Left lung (tissue), 10 donors: ENCODE measurements around the gene SLC7A9. TPM values are rescaled to one million over a fixed set of nuclear protein-coding genes. Genes with fewer than 3 reads are reported as not detected.

Experiments
- ATAC-seq: fragments of 200-7000 bp; cut with Tn5 transposase; one replicate; pipeline ENCODE4 v1.9.1; 2020; ENCODE audit warnings: moderate library complexity
- DNase-seq, 4 donors: peaks; one replicate each; pipeline ENCODE4 v3.0.0-alpha.2; 2013 to 2020
- H3K27ac ChIP-seq, 2 donors: fragments of 200-600 bp; sonication (generic) in 1 of 2; one replicate each; pipeline versions ENCODE4 v1.5.0 to v1.8.0; 2020 to 2021
- H3K27me3 ChIP-seq, 2 donors: fragments of 200-600 bp; sonication (generic) in 1 of 2; one replicate each; pipeline versions ENCODE4 v1.5.0 to v1.8.0; 2020 to 2021
- H3K36me3 ChIP-seq, 2 donors: fragments of 200-600 bp; sonication (generic) in 1 of 2; one replicate each; pipeline versions ENCODE4 v1.5.0 to v1.8.0; 2020 to 2021
- H3K4me1 ChIP-seq, 2 donors: fragments of 200-600 bp; one replicate each; pipeline ENCODE4 v1.8.0; 2021
- H3K4me3 ChIP-seq, 2 donors: fragments of 200-600 bp; sonication (generic) in 1 of 2; one replicate each; pipeline versions ENCODE4 v1.5.0 to v1.8.0; 2020 to 2021; ENCODE audit warnings: mild to moderate bottlenecking in 1 of 2
- H3K9me3 ChIP-seq, 2 donors: fragments of 200-600 bp; sonication (generic) in 1 of 2; one replicate each; pipeline versions ENCODE4 v1.5.0 to v1.8.0; 2020 to 2021
- CTCF ChIP-seq, 2 donors: fragments of 200-600 bp; sonication (generic) in 1 of 2; IDR thresholded peaks; one replicate each; pipeline versions ENCODE4 v1.5.0 to v1.8.0; 2021; ENCODE audit warnings: antibody characterized with exemption in 2 of 2
- intact Hi-C, 2 donors: fragments of 100-400 bp; cut with DNase I; formaldehyde crosslinking; loops; one replicate each; pipeline versions ENCODE4 v1.11.2 to v1.14.2; 2022
- polyA plus RNA-seq, 6 donors: library from polyadenylated mRNA; unstranded; fragments of 120-200 nt; gene quantifications; one replicate each; pipeline ENCODE4 v1.2.1, GENCODE V29; 2013; ENCODE audit not compliant: insufficient read length in 6 of 6
- total RNA-seq, 2 donors: library from RNA; stranded (reverse); fragmentation: NEBNext Ultra II Directional; extraction: Animal tissue kit (Norgen Biotek cat#: 25700); gene quantifications; one replicate each; pipeline ENCODE4 v1.2.1, GENCODE V29; 2021
- donor health status: DM: no; HTN: yes; CAD: no.
- donor health status: DM: no; HTN: no; CAD: no.

Gene SLC7A9
- total and polyA plus RNA-seq, 8 donors: 0.35 to 1.4 (median 0.99) TPM; not detected in 1

DNA sequence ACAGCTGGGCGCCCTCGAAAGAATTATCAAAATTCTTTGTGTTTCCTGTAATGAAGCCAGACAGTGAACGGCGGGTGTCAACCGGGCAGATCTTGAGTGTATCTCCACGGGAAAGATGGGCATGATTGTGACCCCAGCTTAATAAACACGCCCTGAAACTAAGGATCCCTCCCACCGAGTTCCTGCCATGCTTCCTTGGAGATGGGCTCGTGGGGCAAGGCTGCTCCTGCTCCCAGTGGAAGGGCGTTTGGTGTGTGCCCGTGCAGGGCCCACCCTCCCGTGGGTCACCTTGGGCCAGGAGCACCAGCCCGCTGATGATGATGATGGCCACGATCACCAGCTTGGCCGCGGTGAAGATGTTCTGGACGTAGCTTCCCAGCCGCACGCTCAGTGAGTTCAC lies 7.4 kb downstream of the SLC7A9 start:
- Histone ChIP-seq H3K36me3 (no peaks in the 10 kb centered on the region), H3K9me3 (no peaks in the 10 kb centered on the region), H3K27ac (no peak overlapping the region), H3K4me3 (no peak overlapping the region), H3K27me3 (no peaks in the 10 kb centered on the region), H3K4me1 (no peaks in the 10 kb centered on the region)
- DNase-seq (no peak), ATAC-seq (no peak)
- TF ChIP-seq CTCF (IDR thresholded peaks at IDR 0.05): no peak
- intact Hi-C loops: no loop called here

- no peak for TF ChIP-seq CTCF (IDR thresholded peaks at IDR 0.05)
- Histone ChIP-seq H3K27me3 (no peaks in the 10 kb centered on the region), H3K4me3 (no peak overlapping the region), H3K4me1 (no peaks in the 10 kb centered on the region), H3K36me3 (no peaks in the 10 kb centered on the region), H3K27ac (no peak overlapping the region), H3K9me3 (no peaks in the 10 kb centered on the region)
- intact Hi-C loops: no loop called here
- ATAC-seq (no peak), DNase-seq (no peak)
Measured at GRCh38 chr19:32861596-32861995, 8.0 kb downstream of the SLC7A9 start.

DNA sequence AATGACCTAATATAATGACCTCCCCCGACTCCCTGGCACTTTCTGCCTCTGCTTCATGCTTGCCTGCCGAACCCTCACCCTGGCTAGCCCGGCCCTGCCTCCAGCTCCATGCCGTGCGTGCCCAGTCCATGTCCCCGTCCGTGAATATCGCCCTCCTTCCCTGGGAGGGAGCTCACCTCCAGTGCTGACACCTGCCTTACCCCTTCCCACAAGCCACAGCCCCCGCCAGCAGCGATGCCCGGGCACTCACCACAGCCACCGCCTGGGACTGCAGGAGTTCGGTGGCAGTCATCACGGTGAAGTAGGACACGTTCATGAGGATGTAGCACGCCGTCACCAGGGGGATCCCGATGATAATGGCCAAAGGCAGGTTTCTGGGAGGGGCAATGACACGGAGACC lies 10.0 kb downstream of the SLC7A9 start:
- ATAC-seq (no peak), DNase-seq (no peak)
- no peak for TF ChIP-seq CTCF (IDR thresholded peaks at IDR 0.05)
- Histone ChIP-seq H3K36me3 (no peaks in the 10 kb centered on the region), H3K9me3 (no peaks in the 10 kb centered on the region), H3K27ac (no peak overlapping the region), H3K27me3 (no peaks in the 10 kb centered on the region), H3K4me3 (no peak overlapping the region), H3K4me1 (no peaks in the 10 kb centered on the region)
- intact Hi-C loops: no loop called here

DNA sequence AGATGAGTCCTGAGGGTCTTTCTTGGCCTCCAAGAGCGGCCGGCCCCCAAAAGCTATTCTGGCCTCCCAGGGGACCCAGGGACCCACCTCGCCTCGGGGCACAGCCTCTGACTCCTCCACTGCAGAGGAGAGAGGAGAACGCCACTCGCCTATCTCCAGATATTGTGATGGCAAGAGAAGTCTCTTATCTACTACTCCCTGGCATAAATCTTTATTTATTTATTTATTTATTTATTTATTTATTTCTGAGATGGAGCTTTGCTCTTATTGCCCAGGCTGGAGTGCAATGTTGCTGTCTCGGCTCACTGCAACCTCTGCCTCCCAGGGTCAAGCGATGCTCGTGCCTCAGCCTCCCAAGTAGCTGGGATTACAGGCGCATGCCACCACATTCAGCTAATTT lies 11.0 kb downstream of the SLC7A9 start:
- intact Hi-C loops: no loop called here
- no peak for TF ChIP-seq CTCF (IDR thresholded peaks at IDR 0.05)

GRCh38 chr19:32858155-32858554 lies 11.4 kb downstream of the SLC7A9 start:
- TF ChIP-seq CTCF (IDR thresholded peaks at IDR 0.05): no peak
- DNase-seq: peak in 1 of 4 donors; percentile 9
- Histone ChIP-seq H3K27me3 (no peaks in the 10 kb centered on the region), H3K4me3 (no peak overlapping the region), H3K36me3 (no peaks in the 10 kb centered on the region), H3K27ac (no peak overlapping the region), H3K9me3 (no peaks in the 10 kb centered on the region), H3K4me1 (no peaks in the 10 kb centered on the region)
- no peak for ATAC-seq
- intact Hi-C loops: no loop called here

More for the DNA sequence above, 11.0 kb downstream of the SLC7A9 start:
- Histone ChIP-seq H3K4me1 (no peaks in the 10 kb centered on the region), H3K27me3 (no peaks in the 10 kb centered on the region), H3K36me3 (no peaks in the 10 kb centered on the region), H3K4me3 (no peak overlapping the region), H3K9me3 (no peaks in the 10 kb centered on the region), H3K27ac (no peak overlapping the region)
- DNase-seq (peak in 2 of 4 donors; percentile 10 to 35), ATAC-seq (no peak)
